ENCODE data around the gene MRGPRG.

GRCh38 chr11:3189196-3189843 is 29.3 kb downstream of the MRGPRG start:
- TF ChIP-seq CTCF (IDR thresholded peaks at IDR 0.05; ENCODE audit: poor library complexity) (no peak), EZH2 (IDR thresholded peaks at IDR 0.05; ENCODE audit: borderline replicate concordance) (no peak), EZH2phosphoT487 (IDR thresholded peaks at IDR 0.05; ENCODE audit: low read depth, severe bottlenecking, unreplicated experiment) (no peak)

All from hepatocyte (in vitro differentiated cells).